Measurements from ENCODE around the gene KIF18A.

GRCh38 chr11:28099715-28100114, 8.2 kb downstream of the KIF18A start:
- TF ChIP-seq CTCF (IDR thresholded peaks at IDR 0.05 in 8 of 11, conservative IDR thresholded peaks at IDR 0.05 in 3 of 11), result no peak
- TF ChIP-seq POLR2AphosphoS5 (IDR thresholded peaks at IDR 0.05), result no peak
- no peak for TF ChIP-seq POLR2A (IDR thresholded peaks at IDR 0.05)
